SJSA1 (cell line): ENCODE results near the gene NAA38. TPM values are rescaled to one million over a fixed set of nuclear protein-coding genes. Genes with fewer than 3 reads are reported as not detected.
A peak's percentile ranks its signal among the peaks of the same experiment; 100 is the strongest.
"Not testable (repeated sequence)": the region's sequence is repeated elsewhere in the genome, so short reads cannot be mapped to it uniquely, and the experiment has no call there.

ENCODE experiments used
- DNase-seq, 2 experiments: peaks; one replicate each; pipeline ENCODE4 v3.0.0-alpha.2; 2015 to 2020; ENCODE audit warnings: low spot score in 2 of 2, low read depth in 1 of 2
- H3K27ac ChIP-seq: fragments of 250-450 bp; sonication (Bioruptor Pico); 2 replicates; pipeline ENCODE4 v1.5.1; 2020; ENCODE audit warnings: mild to moderate bottlenecking, moderate library complexity
- H3K27me3 ChIP-seq: fragments of 250-450 bp; sonication (Bioruptor Pico); replicated peaks from 2 replicates; pipeline ENCODE4 v1.5.1; 2020; ENCODE audit warnings: mild to moderate bottlenecking, moderate library complexity
- H3K36me3 ChIP-seq: fragments of 250-450 bp; sonication (Bioruptor Pico); 2 replicates; pipeline ENCODE4 v1.5.1; 2020; ENCODE audit warnings: mild to moderate bottlenecking
- H3K4me1 ChIP-seq: fragments of 250-450 bp; sonication (Bioruptor Pico); replicated peaks from 2 replicates; pipeline ENCODE4 v1.6.1; 2021; ENCODE audit warnings: mild to moderate bottlenecking
- H3K4me3 ChIP-seq: fragments of 250-450 bp; sonication (Bioruptor Pico); 2 replicates; pipeline ENCODE4 v1.5.1; 2020; ENCODE audit warnings: mild to moderate bottlenecking
- H3K9me3 ChIP-seq: fragments of 250-450 bp; sonication (Bioruptor Pico); replicated peaks from 2 replicates; pipeline ENCODE4 v1.5.1; 2020; ENCODE audit warnings: mild to moderate bottlenecking
- total RNA-seq: library from RNA; depleted of rRNA; stranded (reverse); fragments of >200 nt; shearing (Covaris generic); gene quantifications from 2 replicates; pipeline ENCODE4 v1.2.3, GENCODE V29; 2014

Gene NAA38
- total RNA-seq, 1 experiment from 2014 or later, result 90.7 TPM

- no peaks in the 10 kb centered on the region for H3K9me3 ChIP-seq
- no peak for DNase-seq
- H3K27me3 ChIP-seq, result no peaks in the 10 kb centered on the region
- no peak overlapping the region for H3K27ac ChIP-seq
- H3K4me3 ChIP-seq, result no peak overlapping the region
- no peaks in the 10 kb centered on the region for H3K4me1 ChIP-seq
- H3K36me3 ChIP-seq, result peaks cover 21% of the 10 kb centered on the region
These were observed 10.5 kb upstream of the NAA38 start for GRCh38 chr17:7867881-7868329.

GRCh38 chr17:7864995-7865650 is 7.8 kb upstream of the NAA38 start:
- no peak overlapping the region for H3K4me3 ChIP-seq
- H3K9me3 ChIP-seq, result no peaks in the 10 kb centered on the region
- H3K36me3 ChIP-seq, result peaks cover 18% of the 10 kb centered on the region
- H3K4me1 ChIP-seq, result no peaks in the 10 kb centered on the region
- DNase-seq, result no peak
- H3K27me3 ChIP-seq, result no peaks in the 10 kb centered on the region
- H3K27ac ChIP-seq, result no peak overlapping the region

- not testable (repeated sequence) for H3K4me3 ChIP-seq, H3K4me1 ChIP-seq, H3K27me3 ChIP-seq, H3K27ac ChIP-seq, DNase-seq, H3K9me3 ChIP-seq
- peaks cover 18% of the 10 kb centered on the region for H3K36me3 ChIP-seq
These were observed 7.0 kb upstream of the NAA38 start for GRCh38 chr17:7864384-7864783.

- H3K27ac ChIP-seq, result no peak overlapping the region
- no peaks in the 10 kb centered on the region for H3K27me3 ChIP-seq
- H3K36me3 ChIP-seq, result peaks cover 21% of the 10 kb centered on the region
- no peaks in the 10 kb centered on the region for H3K9me3 ChIP-seq
- DNase-seq, result peak; percentile 52 to 53
- no peak overlapping the region for H3K4me3 ChIP-seq
- H3K4me1 ChIP-seq, result peaks cover 11% of the 10 kb centered on the region
These were observed 5.5 kb upstream of the NAA38 start for GRCh38 chr17:7862692-7863437.

GRCh38 chr17:7859028-7859427 is 1.7 kb upstream of the NAA38 start:
- Histone ChIP-seq H3K4me1 (peaks cover 26% of the 10 kb centered on the region), H3K9me3 (no peaks in the 10 kb centered on the region), H3K27ac (no peak overlapping the region), H3K36me3 (peaks cover 19% of the 10 kb centered on the region), H3K27me3 (no peaks in the 10 kb centered on the region), H3K4me3 (no peak overlapping the region)
- no peak for DNase-seq

- Histone ChIP-seq H3K27me3 (no peaks in the 10 kb centered on the region), H3K27ac (no peak overlapping the region), H3K36me3 (peaks cover 14% of the 10 kb centered on the region), H3K9me3 (no peaks in the 10 kb centered on the region), H3K4me1 (peaks cover 26% of the 10 kb centered on the region), H3K4me3 (peak overlapping the region; percentile 48)
- no peak for DNase-seq
These were observed 1.1 kb upstream of the NAA38 start for GRCh38 chr17:7858522-7858810.

- H3K9me3 ChIP-seq, result no peaks in the 10 kb centered on the region
- H3K27me3 ChIP-seq, result no peaks in the 10 kb centered on the region
- H3K36me3 ChIP-seq, result peaks cover 15% of the 10 kb centered on the region
- peak within 1 kb of the TSS; percentile 48 for H3K4me3 ChIP-seq
- peaks cover 26% of the 10 kb centered on the region for H3K4me1 ChIP-seq
- DNase-seq, result peak; percentile 91 to 98
- peak within 1 kb of the TSS; percentile 89 for H3K27ac ChIP-seq
These were observed 558 bp upstream of the NAA38 start, which contains the start of gene CYB5D1 for GRCh38 chr17:7857713-7858521. Gene CYB5D1 (plus strand): TSS chr17:7858003. CDS start chr17:7858135, 132 bp downstream.

GRCh38 chr17:7856011-7856810 is 1.1 kb downstream of the NAA38 start:
- Histone ChIP-seq H3K27ac (peak overlapping the region; percentile 89), H3K4me3 (peak overlapping the region; percentile 48), H3K27me3 (no peaks in the 10 kb centered on the region), H3K4me1 (peaks cover 30% of the 10 kb centered on the region), H3K9me3 (no peaks in the 10 kb centered on the region; the same call in 1 of the 2 replicates), H3K36me3 (peaks cover 32% of the 10 kb centered on the region)
- peak; percentile 22 to 55 for DNase-seq

- H3K27me3 ChIP-seq, result no peaks in the 10 kb centered on the region
- DNase-seq, result no peak
- no peak overlapping the region for H3K4me3 ChIP-seq
- peaks cover 30% of the 10 kb centered on the region for H3K4me1 ChIP-seq
- H3K27ac ChIP-seq, result no peak overlapping the region
- no peaks in the 10 kb centered on the region; the same call in 1 of the 2 replicates for H3K9me3 ChIP-seq
- H3K36me3 ChIP-seq, result peaks cover 36% of the 10 kb centered on the region
These were observed 1.7 kb downstream of the NAA38 start for GRCh38 chr17:7855660-7856010.

- Histone ChIP-seq H3K27ac (no peak within 1 kb of the TSS), H3K4me1 (peaks cover 30% of the 10 kb centered on the region), H3K36me3 (peaks cover 38% of the 10 kb centered on the region), H3K27me3 (no peaks in the 10 kb centered on the region), H3K4me3 (peak within 1 kb of the TSS; percentile 48; the same call in 1 of the 2 replicates), H3K9me3 (no peaks in the 10 kb centered on the region; the same call in 1 of the 2 replicates)
- no peak for DNase-seq
These were observed 2.3 kb downstream of the NAA38 start, which contains the start of gene TMEM88 for GRCh38 chr17:7854851-7855659. Gene TMEM88 (plus strand): TSS chr17:7855066. CDS start chr17:7855075, 9 bp downstream.

GRCh38 chr17:7854078-7854777 is 3.1 kb downstream of the NAA38 start:
- Histone ChIP-seq H3K36me3 (peaks cover 46% of the 10 kb centered on the region), H3K9me3 (no peaks in the 10 kb centered on the region; the same call in 1 of the 2 replicates), H3K4me3 (no peak overlapping the region), H3K4me1 (peaks cover 30% of the 10 kb centered on the region), H3K27me3 (no peaks in the 10 kb centered on the region), H3K27ac (no peak overlapping the region)
- no peak for DNase-seq

- Histone ChIP-seq H3K9me3 (no peaks in the 10 kb centered on the region; the same call in 1 of the 2 replicates), H3K36me3 (peaks cover 49% of the 10 kb centered on the region), H3K4me1 (peaks cover 27% of the 10 kb centered on the region), H3K4me3 (no peak overlapping the region), H3K27ac (no peak overlapping the region), H3K27me3 (no peaks in the 10 kb centered on the region)
- DNase-seq, result no peak
These were observed 3.7 kb downstream of the NAA38 start for GRCh38 chr17:7853691-7854038.
